Renal cortical epithelial cell (primary cell): ENCODE measurements around the gene WWP2. TPM values are rescaled to one million over a fixed set of nuclear protein-coding genes. Genes with fewer than 3 reads are reported as not detected.

Source experiments
- DNase-seq: peaks from one replicate; pipeline ENCODE4 v3.0.0-alpha.2; 2011; ENCODE audit warnings: low read depth
- total RNA-seq: library from RNA; depleted of rRNA; stranded (reverse); fragments of >200 nt; gene quantifications from 2 replicates; pipeline ENCODE4 v1.2.3, GENCODE V29; 2014

Gene WWP2
- total RNA-seq, 1 donor from 2014 or later: 36.5 TPM

- DNase-seq: peak; percentile 18
Measured at GRCh38 chr16:69858191-69859104, 96.3 kb downstream of the WWP2 start.

DNA sequence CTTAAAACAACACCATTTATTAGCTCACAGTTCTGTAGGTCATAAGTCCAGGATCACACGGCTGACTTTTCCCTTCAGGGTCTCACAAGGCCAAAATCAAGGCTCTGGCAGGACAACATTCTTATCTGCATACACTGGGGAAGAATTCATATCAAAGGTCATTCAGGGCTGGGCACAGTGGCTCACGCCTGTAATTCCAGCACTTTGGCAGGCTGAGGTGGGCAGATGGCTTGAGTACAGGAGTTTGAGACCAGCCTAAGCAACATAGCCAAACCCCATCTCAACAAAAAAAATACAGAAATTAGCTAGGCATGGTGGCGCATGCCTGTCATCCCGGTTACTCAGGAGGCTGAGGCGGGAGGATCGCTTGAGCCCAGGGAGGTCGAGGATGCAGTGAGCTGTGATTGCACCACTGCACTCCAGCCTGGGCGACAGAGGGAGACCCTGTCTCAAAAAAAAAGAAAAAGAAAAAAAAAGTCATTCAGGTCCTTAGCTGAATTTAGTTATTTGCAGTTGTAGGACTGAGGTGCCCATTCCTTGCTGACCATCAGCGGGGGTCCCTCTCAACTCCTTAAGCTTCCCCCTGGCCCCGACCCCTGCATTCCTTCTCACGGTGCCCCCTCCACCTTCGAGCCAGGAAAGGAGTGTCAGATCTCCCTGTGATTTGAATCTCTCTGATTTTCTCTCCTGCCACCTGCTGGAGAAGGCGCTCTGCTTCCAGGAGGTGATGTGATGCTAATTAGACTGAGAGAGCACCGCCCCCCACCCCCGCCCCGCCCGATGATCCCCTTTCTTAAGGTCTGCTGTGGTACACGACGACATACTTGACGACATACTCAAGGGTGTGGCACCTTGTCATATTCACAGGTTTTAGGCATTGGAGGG lies 97.2 kb downstream of the WWP2 start:
- peak; percentile 46 for DNase-seq

- DNase-seq: no peak
Measured at GRCh38 chr16:69860233-69861231, 98.4 kb downstream of the WWP2 start.

- DNase-seq: peak; percentile 45
Measured at GRCh38 chr16:69861292-69862030, 99.3 kb downstream of the WWP2 start.

DNA sequence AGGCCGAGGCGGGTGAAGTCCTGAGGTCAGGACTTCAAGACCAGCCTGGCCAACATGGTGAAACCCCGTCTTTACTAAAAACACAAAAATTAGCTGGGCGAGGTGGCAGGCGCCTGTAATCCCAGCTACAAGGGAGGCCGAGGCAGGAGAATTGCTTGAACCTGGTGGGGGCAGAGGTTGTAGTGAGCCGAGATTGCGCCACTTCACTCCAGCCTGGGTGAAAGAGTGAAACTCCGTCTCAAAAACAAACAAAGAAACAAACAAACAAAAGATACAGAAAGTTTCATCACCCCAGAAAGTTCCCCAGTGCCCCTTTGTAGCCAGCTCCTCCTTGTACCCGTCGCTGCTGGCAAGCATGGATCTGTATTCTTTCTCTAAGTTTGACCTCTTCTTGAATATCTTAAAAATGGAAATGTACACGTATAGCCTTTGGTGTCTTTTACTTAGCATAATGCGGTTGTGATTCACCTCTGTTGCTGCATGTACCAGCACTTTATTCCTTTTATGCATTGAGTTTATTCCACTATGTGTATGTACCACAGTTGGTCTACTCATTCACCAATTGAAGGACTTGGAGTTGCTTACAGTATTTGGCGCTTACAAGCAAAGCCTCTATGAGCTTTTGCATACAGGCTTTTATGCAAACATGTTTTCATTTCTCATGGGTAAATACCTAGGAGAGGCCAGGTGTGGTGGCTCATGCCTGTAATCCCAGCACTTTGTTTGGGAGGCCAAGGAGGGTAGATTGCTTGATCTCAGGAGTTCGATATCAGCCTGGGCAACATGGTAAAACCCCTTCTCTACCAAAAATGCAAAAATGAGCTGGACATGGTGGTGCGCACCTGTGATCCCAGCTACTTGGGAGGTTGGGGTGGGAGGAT lies 101.5 kb downstream of the WWP2 start:
- DNase-seq: no peak

GRCh38 chr16:69865701-69866100 lies 103.6 kb downstream of the WWP2 start:
- DNase-seq: peak; percentile 39

- DNase-seq: no peak
Measured at GRCh38 chr16:69867784-69868560, 105.8 kb downstream of the WWP2 start.

GRCh38 chr16:69870761-69871160 lies 108.6 kb downstream of the WWP2 start:
- DNase-seq: no peak

- DNase-seq: no peak
Measured at GRCh38 chr16:69871708-69872107, 109.6 kb downstream of the WWP2 start.

- no peak for DNase-seq
Measured at GRCh38 chr16:69872888-69873287, 110.8 kb downstream of the WWP2 start.

DNA sequence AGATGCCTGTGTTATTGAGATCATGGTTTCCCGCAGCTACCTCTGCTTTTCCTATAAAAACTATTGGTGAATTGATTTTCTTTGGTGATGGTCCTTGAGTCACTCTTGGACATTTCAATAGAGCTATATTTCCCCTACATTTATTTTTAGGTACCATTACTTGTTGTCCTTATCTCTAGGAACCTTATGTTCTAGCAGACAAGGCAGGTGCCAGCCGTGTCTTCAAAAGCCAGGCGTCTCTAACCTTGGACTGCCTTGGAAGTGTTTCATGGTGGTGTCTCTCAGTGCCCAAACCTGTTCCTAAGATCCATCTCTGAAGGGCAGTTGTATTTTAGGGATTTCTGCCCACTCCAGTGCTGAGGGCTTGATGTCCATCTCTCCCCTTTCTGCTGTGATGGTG lies 111.7 kb downstream of the WWP2 start:
- DNase-seq: no peak

GRCh38 chr16:69874271-69874670 lies 112.1 kb downstream of the WWP2 start:
- no peak for DNase-seq

DNA sequence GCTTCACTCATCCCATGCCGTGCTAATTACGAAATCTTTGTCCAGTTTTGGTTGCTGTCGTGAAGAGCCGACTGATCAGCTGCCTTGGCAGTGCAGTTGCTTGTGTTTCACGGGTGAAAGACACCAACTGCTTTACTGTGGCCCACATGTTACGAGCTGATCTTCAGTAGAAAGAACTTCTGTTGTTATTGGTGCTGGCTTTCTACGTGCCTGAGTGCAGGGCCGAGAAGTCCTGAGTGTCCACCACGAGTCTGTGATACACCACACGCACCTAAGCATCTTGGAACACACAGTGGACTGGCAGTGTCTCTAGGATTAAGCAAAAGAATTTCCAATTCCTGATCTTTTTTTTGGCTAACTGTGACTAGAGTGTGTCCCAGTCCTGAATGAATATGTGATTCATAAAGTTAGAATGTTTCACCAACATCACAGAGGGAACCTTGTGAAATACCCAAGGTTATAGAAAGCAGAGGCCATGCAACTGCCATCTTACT lies 118.6 kb downstream of the WWP2 start:
- peak; percentile 49 for DNase-seq

GRCh38 chr16:69881141-69881540 lies 119.0 kb downstream of the WWP2 start:
- no peak for DNase-seq

- DNase-seq: no peak
Measured at GRCh38 chr16:69883744-69884143, 121.6 kb downstream of the WWP2 start.

GRCh38 chr16:69885722-69886121 lies 123.6 kb downstream of the WWP2 start:
- no peak for DNase-seq

DNA sequence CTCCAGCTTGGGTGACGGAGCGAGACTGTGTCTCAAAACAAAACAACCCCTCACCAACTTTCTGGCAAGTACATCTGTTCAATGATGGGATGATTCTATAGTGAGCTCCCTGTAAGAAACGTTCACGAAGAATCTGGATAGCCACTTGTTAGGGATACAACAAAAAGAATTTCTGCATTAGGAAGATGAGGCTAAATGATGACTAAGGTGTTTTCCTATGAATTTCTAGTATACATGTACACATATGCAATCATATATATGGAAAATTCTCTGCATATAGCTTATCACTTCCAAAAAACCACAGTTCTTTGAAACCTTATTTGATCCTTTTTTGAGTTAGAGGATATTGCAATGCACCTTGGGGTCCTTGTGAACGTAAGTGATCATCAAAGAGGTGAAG lies 124.6 kb downstream of the WWP2 start:
- DNase-seq: no peak

DNA sequence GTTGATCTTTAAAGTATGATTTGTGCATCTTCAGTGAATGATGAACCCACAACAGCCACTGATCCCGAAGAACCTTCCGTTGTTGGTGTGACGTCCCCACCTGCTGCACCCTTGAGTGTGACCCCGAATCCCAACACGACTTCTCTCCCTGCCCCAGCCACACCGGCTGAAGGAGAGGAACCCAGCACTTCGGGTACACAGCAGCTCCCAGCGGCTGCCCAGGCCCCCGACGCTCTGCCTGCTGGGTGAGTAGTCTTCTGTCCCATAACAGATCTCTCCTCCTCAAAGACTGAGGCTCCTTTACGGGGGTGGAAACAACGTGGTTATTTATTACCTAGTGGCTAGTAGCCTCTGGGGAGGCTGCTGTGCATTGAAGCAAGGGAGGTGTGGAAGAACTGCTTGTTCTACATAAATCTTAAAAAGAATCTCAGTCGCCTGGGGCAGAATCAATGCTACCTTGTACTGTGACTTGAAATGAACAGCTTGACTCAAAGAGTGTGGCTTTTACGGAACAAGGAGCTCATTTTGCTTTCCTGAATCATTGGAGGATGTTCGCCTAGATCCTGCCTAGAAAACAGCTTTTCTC lies 126.0 kb downstream of the WWP2 start:
- peak; percentile 98 for DNase-seq
